ENCODE measurements around the gene SHISA4.

- TF ChIP-seq, protein P1, sequence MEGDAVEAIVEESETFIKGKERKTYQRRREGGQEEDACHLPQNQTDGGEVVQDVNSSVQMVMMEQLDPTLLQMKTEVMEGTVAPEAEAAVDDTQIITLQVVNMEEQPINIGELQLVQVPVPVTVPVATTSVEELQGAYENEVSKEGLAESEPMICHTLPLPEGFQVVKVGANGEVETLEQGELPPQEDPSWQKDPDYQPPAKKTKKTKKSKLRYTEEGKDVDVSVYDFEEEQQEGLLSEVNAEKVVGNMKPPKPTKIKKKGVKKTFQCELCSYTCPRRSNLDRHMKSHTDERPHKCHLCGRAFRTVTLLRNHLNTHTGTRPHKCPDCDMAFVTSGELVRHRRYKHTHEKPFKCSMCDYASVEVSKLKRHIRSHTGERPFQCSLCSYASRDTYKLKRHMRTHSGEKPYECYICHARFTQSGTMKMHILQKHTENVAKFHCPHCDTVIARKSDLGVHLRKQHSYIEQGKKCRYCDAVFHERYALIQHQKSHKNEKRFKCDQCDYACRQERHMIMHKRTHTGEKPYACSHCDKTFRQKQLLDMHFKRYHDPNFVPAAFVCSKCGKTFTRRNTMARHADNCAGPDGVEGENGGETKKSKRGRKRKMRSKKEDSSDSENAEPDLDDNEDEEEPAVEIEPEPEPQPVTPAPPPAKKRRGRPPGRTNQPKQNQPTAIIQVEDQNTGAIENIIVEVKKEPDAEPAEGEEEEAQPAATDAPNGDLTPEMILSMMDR (tag by site-specific recombination; IDR thresholded peaks at IDR 0.05): no peak
- TF ChIP-seq ZNF624 (tag by site-specific recombination; IDR thresholded peaks at IDR 0.05): no peak
- no peak for TF ChIP-seq ZEB2 (tag by site-specific recombination; IDR thresholded peaks at IDR 0.05)
- TF ChIP-seq REST (tag by site-specific recombination; IDR thresholded peaks at IDR 0.05): no peak
- no peak for TF ChIP-seq ZNF707 (tag by site-specific recombination; IDR thresholded peaks at IDR 0.05)
Measured at GRCh38 chr1:201925981-201926645, 37.4 kb downstream of the SHISA4 start.

Measured in HEK293 (cell line).